Ishikawa (cell line): ENCODE results near the gene RFX8.

ENCODE experiments used
- CEBPB ChIP-seq: IDR thresholded peaks from 2 replicates; pipeline ENCODE4 v1.6.1; 2012
- CREB1 ChIP-seq: IDR thresholded peaks from 2 replicates; pipeline ENCODE4 v1.6.1; 2012; ENCODE audit warnings: low read depth
- EGR1 ChIP-seq: IDR thresholded peaks from 2 replicates; pipeline ENCODE4 v1.6.1; 2012
- EP300 ChIP-seq: IDR thresholded peaks from 2 replicates; pipeline ENCODE4 v1.6.1; 2012; ENCODE audit warnings: borderline replicate concordance
- FOXM1 ChIP-seq: IDR thresholded peaks from 2 replicates; pipeline ENCODE4 v1.6.1; 2012; ENCODE audit warnings: low read depth, borderline replicate concordance
- NFIC ChIP-seq: IDR thresholded peaks from 2 replicates; pipeline ENCODE4 v1.6.1; 2012
- RAD21 ChIP-seq: IDR thresholded peaks from 2 replicates; pipeline ENCODE4 v1.6.1; 2012; ENCODE audit warnings: low read depth
- TAF1 ChIP-seq: IDR thresholded peaks from 2 replicates; pipeline ENCODE4 v1.6.1; 2012; ENCODE audit warnings: low read depth, mild to moderate bottlenecking
- YY1 ChIP-seq: IDR thresholded peaks from 2 replicates; pipeline ENCODE4 v1.6.1; 2012; ENCODE audit warnings: low read depth
- ZBTB7A ChIP-seq: IDR thresholded peaks from 2 replicates; pipeline ENCODE4 v1.6.1; 2012; ENCODE audit warnings: low read depth
- TF ChIP-seq, protein P1 (sequence below): IDR thresholded peaks from 2 replicates; pipeline ENCODE4 v1.6.1; 2012; ENCODE audit warnings: low read depth, mild to moderate bottlenecking
- TF ChIP-seq, protein P2 (sequence below): IDR thresholded peaks from 2 replicates; pipeline ENCODE4 v1.6.1; 2012
- TF ChIP-seq, protein P3 (sequence below): IDR thresholded peaks from 2 replicates; pipeline ENCODE4 v1.6.1; 2012

DNA sequence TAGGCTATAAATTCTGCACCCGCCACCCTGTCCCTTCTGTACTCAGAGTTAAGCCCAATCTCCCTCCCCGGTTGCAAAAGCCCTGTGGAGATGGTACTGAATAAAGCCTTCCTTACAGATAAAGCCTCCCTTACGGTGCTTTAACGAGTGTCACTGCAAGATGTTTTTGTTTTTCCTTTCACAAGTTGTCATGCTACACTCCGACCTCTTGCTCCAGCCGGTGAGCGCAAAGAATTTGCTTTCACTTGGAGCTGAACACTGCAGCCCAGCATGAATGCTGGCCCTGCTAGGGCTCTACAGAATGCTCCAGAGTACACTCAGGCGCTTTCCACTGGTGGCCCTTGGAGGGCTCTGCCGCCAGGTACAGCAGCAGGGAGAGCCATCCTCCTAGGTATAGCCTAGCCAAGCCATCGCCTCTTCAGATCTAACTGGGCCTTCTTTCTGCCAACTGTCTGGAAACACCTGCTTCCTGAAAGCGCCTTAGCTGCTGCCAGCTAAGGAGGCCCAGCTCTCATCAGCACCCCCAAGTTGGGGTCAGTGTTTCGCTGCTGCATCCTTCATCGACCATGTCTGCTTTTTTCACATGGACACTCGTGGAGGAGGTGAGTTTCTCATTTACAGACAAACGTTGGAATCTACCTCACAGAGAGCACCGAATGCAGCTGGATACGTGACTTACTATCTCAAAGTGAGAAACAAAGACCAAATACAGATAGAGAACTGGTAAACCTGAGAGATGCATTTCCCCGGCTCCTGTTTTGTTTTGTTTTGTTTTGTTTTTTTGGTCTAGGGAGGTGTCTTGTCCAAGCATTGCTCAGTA, 74.2 kb downstream of the RFX8 start:
- TF ChIP-seq ZBTB7A (no peak), CREB1 (no peak), NFIC (no peak), CEBPB (no peak), YY1 (no peak), RAD21 (no peak), EP300 (no peak), FOXM1 (no peak), EGR1 (no peak), TAF1 (no peak)
- TF ChIP-seq, protein P1, sequence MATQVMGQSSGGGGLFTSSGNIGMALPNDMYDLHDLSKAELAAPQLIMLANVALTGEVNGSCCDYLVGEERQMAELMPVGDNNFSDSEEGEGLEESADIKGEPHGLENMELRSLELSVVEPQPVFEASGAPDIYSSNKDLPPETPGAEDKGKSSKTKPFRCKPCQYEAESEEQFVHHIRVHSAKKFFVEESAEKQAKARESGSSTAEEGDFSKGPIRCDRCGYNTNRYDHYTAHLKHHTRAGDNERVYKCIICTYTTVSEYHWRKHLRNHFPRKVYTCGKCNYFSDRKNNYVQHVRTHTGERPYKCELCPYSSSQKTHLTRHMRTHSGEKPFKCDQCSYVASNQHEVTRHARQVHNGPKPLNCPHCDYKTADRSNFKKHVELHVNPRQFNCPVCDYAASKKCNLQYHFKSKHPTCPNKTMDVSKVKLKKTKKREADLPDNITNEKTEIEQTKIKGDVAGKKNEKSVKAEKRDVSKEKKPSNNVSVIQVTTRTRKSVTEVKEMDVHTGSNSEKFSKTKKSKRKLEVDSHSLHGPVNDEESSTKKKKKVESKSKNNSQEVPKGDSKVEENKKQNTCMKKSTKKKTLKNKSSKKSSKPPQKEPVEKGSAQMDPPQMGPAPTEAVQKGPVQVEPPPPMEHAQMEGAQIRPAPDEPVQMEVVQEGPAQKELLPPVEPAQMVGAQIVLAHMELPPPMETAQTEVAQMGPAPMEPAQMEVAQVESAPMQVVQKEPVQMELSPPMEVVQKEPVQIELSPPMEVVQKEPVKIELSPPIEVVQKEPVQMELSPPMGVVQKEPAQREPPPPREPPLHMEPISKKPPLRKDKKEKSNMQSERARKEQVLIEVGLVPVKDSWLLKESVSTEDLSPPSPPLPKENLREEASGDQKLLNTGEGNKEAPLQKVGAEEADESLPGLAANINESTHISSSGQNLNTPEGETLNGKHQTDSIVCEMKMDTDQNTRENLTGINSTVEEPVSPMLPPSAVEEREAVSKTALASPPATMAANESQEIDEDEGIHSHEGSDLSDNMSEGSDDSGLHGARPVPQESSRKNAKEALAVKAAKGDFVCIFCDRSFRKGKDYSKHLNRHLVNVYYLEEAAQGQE: no peak
- TF ChIP-seq, protein P2, sequence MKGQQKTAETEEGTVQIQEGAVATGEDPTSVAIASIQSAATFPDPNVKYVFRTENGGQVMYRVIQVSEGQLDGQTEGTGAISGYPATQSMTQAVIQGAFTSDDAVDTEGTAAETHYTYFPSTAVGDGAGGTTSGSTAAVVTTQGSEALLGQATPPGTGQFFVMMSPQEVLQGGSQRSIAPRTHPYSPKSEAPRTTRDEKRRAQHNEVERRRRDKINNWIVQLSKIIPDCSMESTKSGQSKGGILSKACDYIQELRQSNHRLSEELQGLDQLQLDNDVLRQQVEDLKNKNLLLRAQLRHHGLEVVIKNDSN: no peak
- TF ChIP-seq, protein P3, sequence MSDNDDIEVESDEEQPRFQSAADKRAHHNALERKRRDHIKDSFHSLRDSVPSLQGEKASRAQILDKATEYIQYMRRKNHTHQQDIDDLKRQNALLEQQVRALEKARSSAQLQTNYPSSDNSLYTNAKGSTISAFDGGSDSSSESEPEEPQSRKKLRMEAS: no peak
